GM12892 (cell line): ENCODE results near the gene TAOK3.

ENCODE experiments used
- POLR2A ChIP-seq: IDR thresholded peaks from 2 replicates; pipeline ENCODE4 v1.6.1; 2011; ENCODE audit warnings: low read depth, low read length, control low read depth
- POLR2AphosphoS5 ChIP-seq: IDR thresholded peaks from 2 replicates; pipeline ENCODE4 v1.6.1; 2011; ENCODE audit warnings: low read depth, low read length, control low read depth

GRCh38 chr12:118193477-118193876 lies 179.2 kb downstream of the TAOK3 start:
- TF ChIP-seq POLR2AphosphoS5 (no peak), POLR2A (no peak)
